IMR-90 (cell line): ENCODE data around the gene DMRT2. TPM values are rescaled to one million over a fixed set of nuclear protein-coding genes. Genes with fewer than 3 reads are reported as not detected.

Experiments
- ATAC-seq: fragments of 200-7000 bp; cut with Tn5 transposase; 2 replicates; pipeline ENCODE4 v1.9.1; 2020; ENCODE audit warnings: low read depth, mild to moderate bottlenecking, moderate library complexity
- BruUV-seq: library from RNA; stranded (reverse); fragments of 400-500 nt; replicated peaks from 2 replicates; lab custom pipeline; 2021; lab: Mats Ljungman, UMichigan
- CTCF ChIA-PET: fragments of 300-600 bp; formaldehyde crosslinking; extraction: SDS; loops from one replicate; lab custom pipeline; 2021; ENCODE audit warnings: antibody characterized with exemption; lab: Yijun Ruan, JAX
- POLR2A ChIA-PET: fragments of 300-600 bp; sonication (Branson Sonifier 250); formaldehyde crosslinking; loops from one replicate; lab custom pipeline; 2022; ENCODE audit warnings: antibody characterized with exemption; ENCODE audit not compliant: unreplicated experiment; lab: Charles Lee
- DNase-seq: peaks from one replicate; pipeline ENCODE4 v3.0.0; 2013
- H2AFZ ChIP-seq: replicated peaks from 2 replicates; pipeline ENCODE3; 2013; ENCODE audit warnings: low read length, mild to moderate bottlenecking; ENCODE audit not compliant: poor library complexity
- H2AK5ac ChIP-seq: 2 replicates; pipeline ENCODE4 v1.6.1; 2013; ENCODE audit warnings: low read depth, low read length, inconsistent platforms
- H2AK9ac ChIP-seq: replicated peaks from 2 replicates; pipeline ENCODE3; 2013; ENCODE audit warnings: mild to moderate bottlenecking, low read depth, low read length, moderate library complexity; ENCODE audit not compliant: poor library complexity
- H2BK120ac ChIP-seq: 2 replicates; pipeline ENCODE4 v1.6.1; 2013; ENCODE audit warnings: low read depth, low read length, inconsistent platforms
- H2BK15ac ChIP-seq: 3 replicates; pipeline ENCODE4 v1.6.1; 2013; ENCODE audit warnings: low read depth, low read length, inconsistent platforms
- H2BK20ac ChIP-seq: 2 replicates; pipeline ENCODE4 v1.6.1; 2013; ENCODE audit warnings: low read depth, mild to moderate bottlenecking, inconsistent platforms, low read length, moderate library complexity
- H2BK5ac ChIP-seq: 2 replicates; pipeline ENCODE4 v1.6.1; 2013; ENCODE audit warnings: mild to moderate bottlenecking, low read depth, low read length, inconsistent platforms; ENCODE audit not compliant: poor library complexity, severe bottlenecking
- H3K14ac ChIP-seq: replicated peaks from 2 replicates; pipeline ENCODE4 v1.6.1; 2013; ENCODE audit warnings: low read depth, low read length, inconsistent platforms
- H3K18ac ChIP-seq: 2 replicates; pipeline ENCODE4 v1.6.1; 2013; ENCODE audit warnings: low read depth, low read length, control low read depth
- H3K23ac ChIP-seq: 2 replicates; pipeline ENCODE4 v1.6.1; 2013; ENCODE audit warnings: low read depth, low read length, inconsistent platforms
- H3K27ac ChIP-seq: 2 replicates; pipeline ENCODE4 v1.5.1; 2013; ENCODE audit warnings: mild to moderate bottlenecking, control low read depth, low read length; ENCODE audit not compliant: insufficient read depth
- H3K27me3 ChIP-seq: 2 replicates; pipeline ENCODE4 v1.6.1; 2013; ENCODE audit warnings: low read length; ENCODE audit not compliant: control insufficient read depth, insufficient read depth
- H3K36me3 ChIP-seq: 2 replicates; pipeline ENCODE4 v1.6.1; 2013; ENCODE audit warnings: low read length, mixed read lengths; ENCODE audit not compliant: control insufficient read depth, insufficient read depth
- H3K4ac ChIP-seq: 2 replicates; pipeline ENCODE4 v1.6.1; 2013; ENCODE audit warnings: low read depth, low read length, inconsistent platforms
- H3K4me1 ChIP-seq: 2 replicates; pipeline ENCODE4 v1.6.1; 2013; ENCODE audit warnings: low read length, mixed read lengths; ENCODE audit not compliant: control insufficient read depth, insufficient read depth
- H3K4me2 ChIP-seq: 2 replicates; pipeline ENCODE4 v1.6.1; 2013; ENCODE audit warnings: low read depth, mild to moderate bottlenecking, control low read depth, low read length, moderate library complexity
- H3K4me3 ChIP-seq: 2 replicates; pipeline ENCODE4 v1.5.1; 2013; ENCODE audit warnings: low read depth, mild to moderate bottlenecking, control low read depth, low read length, moderate library complexity; ENCODE audit not compliant: insufficient read depth
- H3K56ac ChIP-seq: 2 replicates; pipeline ENCODE4 v1.6.1; 2013; ENCODE audit warnings: low read length, inconsistent platforms; ENCODE audit not compliant: insufficient read depth; ENCODE audit errors: extremely low read depth
- H3K79me1 ChIP-seq, 2 experiments: 2 replicates each; pipeline ENCODE4 v1.6.1; 2013; ENCODE audit warnings: low read length in 2 of 2, inconsistent platforms in 1 of 2, low read depth in 1 of 2
- H3K9ac ChIP-seq: 2 replicates; pipeline ENCODE4 v1.6.1; 2013; ENCODE audit warnings: low read depth, low read length, control low read depth
- H3K9me1 ChIP-seq: 2 replicates; pipeline ENCODE4 v1.6.1; 2013; ENCODE audit warnings: low read length, inconsistent platforms; ENCODE audit not compliant: insufficient read depth
- H3K9me3 ChIP-seq: 2 replicates; pipeline ENCODE4 v1.6.1; 2013; ENCODE audit warnings: low read length; ENCODE audit not compliant: control insufficient read depth, insufficient read depth
- H4K20me1 ChIP-seq: 2 replicates; pipeline ENCODE4 v1.6.1; 2013; ENCODE audit warnings: low read length, inconsistent platforms; ENCODE audit not compliant: insufficient read depth
- H4K5ac ChIP-seq: 2 replicates; pipeline ENCODE4 v1.6.1; 2013; ENCODE audit warnings: mild to moderate bottlenecking, low read depth, low read length, control low read depth
- H4K8ac ChIP-seq, 2 experiments: 2 replicates each; pipeline ENCODE4 v1.6.1; 2013; ENCODE audit warnings: low read depth in 2 of 2, low read length in 2 of 2, control low read depth in 1 of 2, inconsistent platforms in 1 of 2
- H4K91ac ChIP-seq: 2 replicates; pipeline ENCODE4 v1.6.1; 2013; ENCODE audit warnings: low read depth, low read length, inconsistent platforms; ENCODE audit not compliant: insufficient read depth
- BHLHE40 ChIP-seq: fragments of 150-350 bp; IDR thresholded peaks from 2 replicates; pipeline ENCODE4 v1.6.1; 2016; ENCODE audit warnings: mild to moderate bottlenecking, low read depth, low read length
- CEBPB ChIP-seq: IDR thresholded peaks from 2 replicates; pipeline ENCODE4 v1.6.1; 2012; ENCODE audit warnings: low read depth, low read length, improper control_type of control experiment
- CHD1 ChIP-seq: IDR thresholded peaks from 2 replicates; pipeline ENCODE4 v1.6.1; 2012; ENCODE audit warnings: low read depth, low read length, improper control_type of control experiment
- FOS ChIP-seq: fragments of 150-350 bp; IDR thresholded peaks from 2 replicates; pipeline ENCODE4 v1.6.1; 2016; ENCODE audit warnings: low read depth, low read length
- MAFK ChIP-seq: IDR thresholded peaks from 2 replicates; pipeline ENCODE4 v1.6.1; 2012; ENCODE audit warnings: low read depth, low read length, improper control_type of control experiment
- MAZ ChIP-seq: IDR thresholded peaks from 2 replicates; pipeline ENCODE4 v1.6.1; 2012; ENCODE audit warnings: low read depth, mild to moderate bottlenecking, low read length, improper control_type of control experiment, moderate library complexity, borderline replicate concordance
- MXI1 ChIP-seq: IDR thresholded peaks from 2 replicates; pipeline ENCODE4 v1.6.1; 2012; ENCODE audit warnings: low read depth, mild to moderate bottlenecking, low read length, moderate library complexity, borderline replicate concordance
- NFE2L2 ChIP-seq: fragments of 150-350 bp; IDR thresholded peaks from 2 replicates; pipeline ENCODE4 v1.6.1; 2016; ENCODE audit warnings: low read depth, mild to moderate bottlenecking, low read length
- POLR2A ChIP-seq: IDR thresholded peaks from 2 replicates; pipeline ENCODE4 v1.6.1; 2012; ENCODE audit warnings: mild to moderate bottlenecking, low read depth, low read length
- RCOR1 ChIP-seq: IDR thresholded peaks from 2 replicates; pipeline ENCODE4 v1.6.1; 2012; ENCODE audit warnings: mild to moderate bottlenecking, low read length, improper control_type of control experiment; ENCODE audit not compliant: insufficient replicate concordance
- RFX5 ChIP-seq: IDR thresholded peaks from 2 replicates; pipeline ENCODE4 v1.8.0; 2012; ENCODE audit warnings: low read depth, mild to moderate bottlenecking, low read length, moderate library complexity
- SMC3 ChIP-seq: fragments of 150-350 bp; IDR thresholded peaks from 2 replicates; pipeline ENCODE4 v1.6.1; 2016; ENCODE audit warnings: low read depth, mild to moderate bottlenecking, antibody characterized with exemption, low read length, moderate library complexity
- WGBS, 2 experiments: methylation state at CpG; one replicate each; pipeline versions ENCODE4 v1.1.5 to v1.1.7; 2013; ENCODE audit warnings: missing lambda C conversion rate in 2 of 2; ENCODE audit not compliant: insufficient read length in 1 of 2; ENCODE audit errors: extremely low coverage in 2 of 2; 5-methylcytosine and 5-hydroxymethylcytosine counted together
- dilution Hi-C: fragments of 300-500 bp; cut with HindIII; formaldehyde crosslinking; loops from one replicate; pipeline ENCODE4 v1.14.3; 2018; ENCODE audit warnings: low sequenced_read_pairs; ENCODE audit not compliant: unreplicated experiment
- in situ Hi-C: fragments of 300-500 bp; cut with MboI; formaldehyde crosslinking; loops from 3 replicates; pipeline ENCODE4 v1.14.3; 2019; ENCODE audit warnings: low sequenced_read_pairs, inconsistent platforms, mixed read lengths
- intact Hi-C: fragments of 100-400 bp; cut with micrococcal nuclease; formaldehyde crosslinking; loops from 2 replicates; pipeline ENCODE4 v1.10.0; 2022
- polyA plus RNA-seq, 3 experiments: library from polyadenylated mRNA; depleted of rRNA; stranded (reverse); fragments of >200 nt; gene quantifications; 2 replicates each; pipeline ENCODE4 v1.2.3, GENCODE V29; 2012; ENCODE audit warnings: low replicate concordance in 1 of 3
- total RNA-seq: library from RNA; depleted of rRNA; stranded (reverse); fragments of >200 nt; gene quantifications from 2 replicates; pipeline ENCODE4 v1.2.3, GENCODE V29; 2012
- TF ChIP-seq, protein P1 (sequence below): conservative IDR thresholded peaks from 2 replicates; pipeline ENCODE4 v1.5.1; 2012; ENCODE audit warnings: mild to moderate bottlenecking, low read depth, low read length, improper control_type of control experiment
- TF ChIP-seq, protein P2 (sequence below): fragments of 150-350 bp; IDR thresholded peaks from 2 replicates; pipeline ENCODE4 v1.6.1; 2016; ENCODE audit warnings: low read depth, mild to moderate bottlenecking, low read length, moderate library complexity, borderline replicate concordance

DMRT2 gene
- total and polyA plus RNA-seq, 2 of the 4 experiments (the other 2 are of a cell fraction): not detected

DNA sequence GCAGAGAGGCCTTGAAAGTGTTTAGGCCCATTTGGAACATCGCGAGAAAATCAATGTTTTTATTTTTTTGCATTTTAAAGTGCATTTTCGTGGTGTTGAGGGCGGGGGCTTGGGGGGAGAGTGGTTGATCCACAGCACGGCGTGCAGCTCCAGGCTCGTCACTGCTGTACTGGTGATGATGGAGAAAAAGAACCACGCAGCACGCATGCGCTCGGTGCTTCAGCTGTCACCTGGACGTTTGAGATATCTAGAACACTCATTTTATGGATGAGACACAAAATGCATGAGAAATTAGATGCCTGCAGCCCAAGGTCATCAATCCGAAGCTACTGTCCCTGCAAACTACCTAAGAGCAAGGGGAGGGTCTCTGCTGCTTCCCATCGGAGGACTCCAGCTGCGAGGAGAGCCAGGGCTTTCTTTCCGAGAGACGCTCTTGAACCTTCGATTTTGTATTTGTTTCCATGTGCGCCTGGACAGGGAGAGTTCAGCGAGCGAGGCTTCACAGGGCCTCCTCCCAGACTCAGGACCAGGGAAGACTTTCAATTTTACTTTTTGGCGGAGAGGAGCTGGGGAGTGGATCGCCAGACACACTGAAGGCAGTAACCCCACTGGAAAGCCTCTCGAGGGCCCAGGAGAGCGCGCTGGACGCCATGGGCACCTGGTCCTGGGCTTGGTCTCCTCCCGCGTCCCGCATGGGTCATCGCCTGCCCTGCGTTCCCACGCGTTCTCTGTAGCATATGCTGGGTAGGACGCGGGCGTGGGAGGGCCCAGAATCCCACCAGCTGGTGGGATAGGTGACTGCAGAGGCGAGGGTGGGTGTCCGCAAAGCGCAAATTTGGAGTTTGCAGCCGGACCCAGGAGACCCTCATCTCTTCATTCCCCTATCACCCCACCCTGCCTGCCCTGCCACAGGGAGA, 2.5 kb downstream of the DMRT2 start:
- 4% methylated on average over 10 of the region's 41 CpGs; no CpG with 5 or more reads in 1 of the 2 experiments for WGBS, 2 experiments
- Histone ChIP-seq H3K18ac (no peak overlapping the region), H3K4ac (no peak overlapping the region), H2AK5ac (no peak overlapping the region), H3K9me3 (peaks cover 14% of the 10 kb centered on the region; the same call in 1 of the 2 replicates), H3K36me3 (no peaks in the 10 kb centered on the region), H4K20me1 (no peaks in the 10 kb centered on the region), H2BK5ac (no peak overlapping the region), H3K27ac (no peak overlapping the region), H2AK9ac (no peak overlapping the region), H2AFZ (peak overlapping the region; percentile 62), H2BK15ac (no peak overlapping the region), H3K9me1 (no peaks in the 10 kb centered on the region), H3K4me3 (no peak overlapping the region), H3K56ac (no peak overlapping the region), H2BK20ac (no peak overlapping the region), H2BK120ac (no peak overlapping the region), H3K4me2 (no peak overlapping the region), H3K27me3 (peaks cover 62% of the 10 kb centered on the region), H4K8ac (no peak overlapping the region), H3K23ac (no peak overlapping the region), H3K4me1 (no peaks in the 10 kb centered on the region), H3K79me1 (no peaks in the 10 kb centered on the region), H3K14ac (no peak overlapping the region), H4K5ac (no peak overlapping the region), H4K91ac (no peak overlapping the region), H3K9ac (no peak overlapping the region)
- ATAC-seq: no peak
- TF ChIP-seq CEBPB: no peak
- TF ChIP-seq RFX5: no peak
- no peak for TF ChIP-seq POLR2A
- TF ChIP-seq CHD1: no peak
- TF ChIP-seq MAZ: no peak
- no peak for TF ChIP-seq MXI1
- TF ChIP-seq FOS: no peak
- TF ChIP-seq BHLHE40: no peak
- TF ChIP-seq MAFK: no peak
- TF ChIP-seq, protein P1, sequence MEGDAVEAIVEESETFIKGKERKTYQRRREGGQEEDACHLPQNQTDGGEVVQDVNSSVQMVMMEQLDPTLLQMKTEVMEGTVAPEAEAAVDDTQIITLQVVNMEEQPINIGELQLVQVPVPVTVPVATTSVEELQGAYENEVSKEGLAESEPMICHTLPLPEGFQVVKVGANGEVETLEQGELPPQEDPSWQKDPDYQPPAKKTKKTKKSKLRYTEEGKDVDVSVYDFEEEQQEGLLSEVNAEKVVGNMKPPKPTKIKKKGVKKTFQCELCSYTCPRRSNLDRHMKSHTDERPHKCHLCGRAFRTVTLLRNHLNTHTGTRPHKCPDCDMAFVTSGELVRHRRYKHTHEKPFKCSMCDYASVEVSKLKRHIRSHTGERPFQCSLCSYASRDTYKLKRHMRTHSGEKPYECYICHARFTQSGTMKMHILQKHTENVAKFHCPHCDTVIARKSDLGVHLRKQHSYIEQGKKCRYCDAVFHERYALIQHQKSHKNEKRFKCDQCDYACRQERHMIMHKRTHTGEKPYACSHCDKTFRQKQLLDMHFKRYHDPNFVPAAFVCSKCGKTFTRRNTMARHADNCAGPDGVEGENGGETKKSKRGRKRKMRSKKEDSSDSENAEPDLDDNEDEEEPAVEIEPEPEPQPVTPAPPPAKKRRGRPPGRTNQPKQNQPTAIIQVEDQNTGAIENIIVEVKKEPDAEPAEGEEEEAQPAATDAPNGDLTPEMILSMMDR: no peak
- TF ChIP-seq NFE2L2: no peak
- TF ChIP-seq RCOR1: no peak
- TF ChIP-seq, protein P2, sequence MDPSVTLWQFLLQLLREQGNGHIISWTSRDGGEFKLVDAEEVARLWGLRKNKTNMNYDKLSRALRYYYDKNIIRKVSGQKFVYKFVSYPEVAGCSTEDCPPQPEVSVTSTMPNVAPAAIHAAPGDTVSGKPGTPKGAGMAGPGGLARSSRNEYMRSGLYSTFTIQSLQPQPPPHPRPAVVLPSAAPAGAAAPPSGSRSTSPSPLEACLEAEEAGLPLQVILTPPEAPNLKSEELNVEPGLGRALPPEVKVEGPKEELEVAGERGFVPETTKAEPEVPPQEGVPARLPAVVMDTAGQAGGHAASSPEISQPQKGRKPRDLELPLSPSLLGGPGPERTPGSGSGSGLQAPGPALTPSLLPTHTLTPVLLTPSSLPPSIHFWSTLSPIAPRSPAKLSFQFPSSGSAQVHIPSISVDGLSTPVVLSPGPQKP: no peak
- no peak for TF ChIP-seq SMC3
- in situ Hi-C loops (no loop called here), dilution Hi-C loops (no loop called here), intact Hi-C loops (no loop called here)
- POLR2A ChIA-PET: no interaction called here
- DNase-seq: no peak
- CTCF ChIA-PET: no interaction called here
- no TSS peak for BruUV-seq
